NCI-H187 treated with DMSO at 0.1 percent for 48 hours (cell line): ENCODE results near the gene MT4.

ENCODE experiments used
- DNase-seq: peaks from one replicate; lab custom pipeline; 2025; lab: John Stamatoyannopoulos, UW

MT4 gene

DNA sequence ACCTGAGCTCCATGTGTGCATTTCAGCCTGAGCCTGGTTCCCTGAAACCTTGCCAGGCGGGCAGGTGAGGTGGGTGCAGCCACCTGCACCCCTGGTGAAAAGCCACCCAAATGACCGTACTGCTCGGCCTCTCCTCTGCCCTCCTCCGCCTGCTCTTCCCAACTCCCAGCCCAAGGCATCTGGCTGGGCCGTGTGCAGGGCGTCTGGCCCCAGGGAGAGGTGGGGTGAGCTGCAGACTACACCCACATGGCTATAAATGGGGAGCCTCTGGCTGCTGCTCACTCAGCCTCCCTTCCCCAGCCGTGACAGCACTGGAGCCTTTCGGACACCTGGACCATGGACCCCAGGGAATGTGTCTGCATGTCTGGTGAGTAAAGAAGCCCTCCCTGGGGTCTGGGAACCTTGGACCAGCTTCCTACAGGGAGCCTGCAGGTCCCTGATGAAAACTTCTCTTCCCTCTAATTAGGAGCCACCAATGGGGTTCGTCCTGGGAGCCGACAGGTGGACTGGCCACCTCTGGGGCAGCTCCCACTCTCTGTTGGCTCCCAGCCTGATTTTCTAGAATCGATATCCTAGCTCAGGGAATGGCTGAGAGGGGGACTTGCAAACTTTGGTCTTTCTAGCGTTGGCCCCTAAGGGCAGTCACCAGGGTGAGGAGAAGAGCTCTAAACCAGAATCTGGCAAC, at the start of gene MT4:
MT4 (plus strand) TSS at position 281 of the 685 bp plus-strand sequence; CDS start at position 337, 56 bp downstream.
- DNase-seq: no peak

GRCh38 chr16:56515665-56516064, 49.2 kb upstream of the MT4 start:
- DNase-seq: no peak

- DNase-seq: no peak
These were observed 47.7 kb upstream of the MT4 start for GRCh38 chr16:56517206-56517605.

DNA sequence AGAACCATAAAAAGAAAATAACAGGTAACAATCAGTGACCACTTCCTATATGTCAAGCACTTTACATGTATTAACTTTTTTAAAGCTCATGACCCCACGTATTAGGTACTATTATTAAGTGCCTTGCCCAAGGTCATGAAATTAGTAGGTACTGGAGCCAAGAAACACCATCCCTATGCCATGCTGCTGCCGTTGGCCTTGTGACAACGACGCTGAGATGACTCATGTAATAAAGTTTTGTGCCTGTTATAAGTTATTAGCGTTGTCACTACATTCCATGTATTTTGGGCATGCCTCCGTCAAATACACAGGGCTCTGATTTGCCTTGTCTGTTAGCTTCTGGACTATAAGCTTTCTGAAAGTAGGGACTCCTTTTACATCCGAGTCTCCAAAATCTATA, 46.4 kb upstream of the MT4 start:
- DNase-seq: no peak

GRCh38 chr16:56519459-56520250, 45.2 kb upstream of the MT4 start, which contains the start of gene BBS2:
TSS of gene BBS2 (minus strand) at chr16:56520024. CDS start at chr16:56519862, 162 bp downstream.
- DNase-seq: no peak

DNA sequence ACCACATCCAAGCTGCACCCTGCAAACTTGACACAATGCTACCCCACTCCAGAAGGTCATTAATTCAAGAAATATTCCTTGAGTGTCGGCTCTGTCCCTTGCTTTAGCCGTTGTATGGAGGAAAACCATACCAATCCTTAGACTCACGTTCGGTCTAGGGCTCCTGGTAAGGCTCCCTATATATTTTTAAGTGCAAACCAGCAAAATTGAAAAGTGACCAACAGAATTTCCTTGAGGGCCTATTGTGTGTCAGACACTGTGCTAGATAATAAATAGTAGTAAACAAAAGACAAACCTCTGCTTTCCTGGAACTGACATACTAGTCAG, 44.7 kb upstream of the MT4 start:
- DNase-seq: no peak

DNA sequence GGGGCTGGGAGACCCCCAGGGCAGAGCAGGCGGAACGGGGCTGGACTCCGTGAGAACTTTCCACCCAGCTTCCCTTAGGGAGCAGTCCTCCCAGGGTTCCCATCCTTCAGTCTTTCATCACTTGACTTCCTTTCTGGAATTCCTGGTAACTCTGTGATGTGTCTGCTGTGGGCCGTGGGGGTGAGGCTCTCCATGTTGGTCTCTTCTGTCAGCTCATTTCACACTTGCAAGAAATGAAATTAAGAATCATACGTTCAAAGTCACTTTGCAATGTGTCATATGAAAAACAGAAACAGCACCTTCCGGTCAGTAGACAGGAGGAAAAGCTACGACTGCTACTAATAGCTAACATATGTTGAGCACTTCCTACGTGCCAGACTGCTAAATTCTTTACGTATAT, 39.6 kb upstream of the MT4 start:
- no peak for DNase-seq

- no peak for DNase-seq
These were observed 34.0 kb upstream of the MT4 start for GRCh38 chr16:56530872-56531271.

- no peak for DNase-seq
These were observed 32.2 kb upstream of the MT4 start for GRCh38 chr16:56532714-56533113.

GRCh38 chr16:56534847-56535383, 30.0 kb upstream of the MT4 start:
- no peak for DNase-seq

DNA sequence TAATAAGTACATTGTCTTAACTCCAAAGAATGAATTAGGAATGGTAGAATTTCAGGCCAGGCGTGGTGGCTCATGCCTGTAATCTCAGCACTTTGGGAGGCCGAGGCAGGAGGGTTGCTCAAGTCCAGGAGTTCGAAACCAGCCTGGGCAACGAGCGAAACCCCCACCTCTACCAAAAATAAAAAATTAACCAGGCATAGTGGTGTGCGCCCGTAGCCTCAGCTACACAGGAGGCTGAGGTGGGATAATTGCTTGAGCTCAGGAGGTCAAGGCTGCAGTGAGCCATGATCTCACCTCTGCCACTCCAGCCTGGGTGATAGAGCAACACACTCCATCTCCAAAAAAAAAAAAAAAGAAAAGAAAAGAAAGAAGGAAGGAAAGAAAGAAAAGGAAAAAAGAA, 26.5 kb upstream of the MT4 start:
- no peak for DNase-seq

GRCh38 chr16:56539656-56540055, 25.2 kb upstream of the MT4 start:
- DNase-seq: no peak

DNA sequence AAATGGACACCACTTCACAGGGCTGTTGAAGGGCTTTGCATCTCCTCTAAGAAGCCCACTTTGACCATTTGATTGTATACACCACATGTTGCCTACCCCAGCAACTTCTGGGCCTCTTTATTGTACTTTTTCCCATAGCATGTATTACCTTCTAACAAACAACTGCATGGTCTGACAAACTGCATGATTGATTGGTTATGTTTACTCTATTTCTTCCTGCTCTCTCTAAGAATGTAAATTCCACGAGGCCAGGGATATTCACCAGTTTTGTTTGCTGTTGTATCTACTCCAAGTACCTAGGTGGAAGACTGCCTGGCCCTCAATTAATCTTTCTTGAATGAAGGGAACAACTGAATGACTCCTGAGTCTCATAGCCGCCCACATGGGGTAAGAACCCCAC, 22.8 kb upstream of the MT4 start:
- no peak for DNase-seq

DNA sequence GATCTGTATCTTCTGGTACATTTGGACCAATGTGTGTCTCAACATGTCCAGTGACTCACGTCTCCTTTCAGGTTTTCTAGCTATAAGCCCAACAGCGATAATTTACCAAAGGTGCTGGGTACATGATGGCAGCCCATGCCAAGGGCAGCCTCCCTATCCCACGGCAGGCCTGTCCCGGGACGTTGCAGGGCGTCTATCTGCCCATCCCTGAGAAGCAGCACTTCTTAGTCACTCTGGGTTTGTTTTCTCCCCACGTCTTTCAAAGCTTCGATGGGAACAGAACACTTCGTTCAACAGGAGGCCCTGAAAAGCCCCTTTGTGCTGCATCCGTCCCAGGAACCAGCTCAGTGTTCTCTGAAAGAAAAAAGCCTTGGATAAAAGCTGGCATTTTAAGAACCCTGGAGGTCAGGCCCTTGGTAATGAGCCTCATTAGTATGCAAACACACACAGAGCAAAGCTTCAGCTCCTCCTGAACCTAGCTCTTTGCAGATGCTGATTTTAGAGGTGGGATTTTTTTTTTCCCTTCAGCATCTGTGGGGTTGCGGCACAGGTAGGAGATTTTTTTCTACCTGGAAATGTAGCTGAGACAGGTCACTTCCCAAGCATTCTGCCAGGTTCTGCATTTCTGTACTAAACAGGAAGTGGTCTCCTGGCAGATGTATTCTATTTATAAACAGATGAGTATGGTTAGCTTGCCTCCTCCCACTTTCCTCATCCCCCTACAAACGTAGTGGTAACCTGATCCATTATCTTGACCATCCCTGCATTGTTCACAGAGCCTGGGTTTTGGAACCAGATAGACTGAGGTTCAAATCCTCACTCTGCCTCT, 17.5 kb upstream of the MT4 start:
- DNase-seq: no peak

DNA sequence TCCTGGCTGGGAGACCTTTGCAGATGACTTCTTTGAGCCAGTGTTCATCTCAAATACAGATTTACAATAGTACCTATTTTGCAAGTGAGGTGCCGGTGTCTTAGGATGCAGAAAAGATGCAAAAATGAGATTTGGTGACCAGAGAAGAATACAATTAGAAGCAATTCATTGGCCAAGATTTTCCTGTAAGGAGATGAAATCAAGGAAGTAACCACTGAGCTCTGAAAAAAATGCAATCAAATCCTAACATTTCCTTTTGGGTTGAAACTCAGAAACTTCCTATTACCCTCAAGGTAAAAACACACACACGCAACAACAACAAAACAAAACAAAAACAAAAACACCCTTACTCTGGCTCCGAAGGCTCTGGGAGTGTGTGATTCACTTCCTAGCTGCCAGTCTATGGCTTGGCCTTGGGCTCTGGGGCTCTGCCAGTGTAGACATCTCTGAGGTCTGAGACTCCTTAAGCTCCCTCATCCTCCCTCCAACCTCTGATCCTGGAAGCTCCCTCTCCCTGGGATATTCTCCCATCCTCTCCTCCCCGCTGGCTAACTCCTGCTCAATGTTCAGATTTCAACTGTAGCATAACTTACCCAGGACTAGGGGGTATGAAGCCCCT, 16.8 kb upstream of the MT4 start:
- no peak for DNase-seq

DNA sequence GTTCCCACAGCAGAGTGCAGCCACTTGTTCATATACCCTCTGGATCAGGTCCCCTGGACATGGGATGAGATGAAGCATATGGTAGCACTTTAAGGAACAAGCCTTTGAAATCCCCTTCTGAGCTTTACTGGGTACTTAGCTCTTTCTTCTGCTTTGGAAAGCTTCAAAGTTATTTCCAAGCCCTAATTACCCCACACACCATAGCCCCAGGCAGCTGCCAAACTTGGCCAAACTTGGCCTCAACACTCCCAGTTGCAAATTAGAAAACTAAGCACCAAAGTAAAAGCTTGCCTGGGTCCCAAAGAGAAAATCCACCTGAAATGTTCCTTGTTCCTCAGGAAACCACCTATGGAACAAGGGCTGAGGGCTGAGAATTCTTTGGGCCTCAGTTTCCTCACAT, 15.7 kb upstream of the MT4 start:
- DNase-seq: no peak

DNA sequence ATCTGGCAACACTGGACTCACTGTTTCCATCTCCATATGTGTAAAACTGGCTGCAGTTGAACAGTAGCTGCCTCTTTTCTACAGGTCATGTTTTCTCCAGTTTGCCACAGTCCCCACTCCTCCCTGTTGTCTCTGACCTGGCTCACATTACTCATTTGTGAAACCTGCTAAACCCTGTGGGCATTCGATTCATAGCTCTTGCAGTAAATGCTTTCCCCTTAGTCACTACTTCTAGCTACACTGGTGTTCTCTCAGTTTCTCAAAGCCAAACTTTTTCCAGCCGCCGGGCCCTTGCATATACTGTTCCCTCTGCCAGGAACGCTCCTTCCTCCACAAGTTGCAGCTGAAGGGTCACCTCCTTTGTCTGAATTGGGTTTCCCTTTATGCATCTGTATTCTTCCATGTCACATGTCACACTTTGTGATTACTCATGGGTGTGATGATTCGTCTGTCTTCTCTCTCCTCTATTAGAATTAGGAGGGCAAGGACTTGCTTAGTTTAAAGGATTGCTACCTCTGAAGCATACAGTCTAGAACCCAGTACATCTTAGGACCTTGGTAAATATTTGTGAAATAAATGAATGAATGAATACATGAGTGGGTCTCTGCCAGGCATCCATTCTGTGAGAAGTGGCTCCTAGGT, 15.0 kb upstream of the MT4 start:
- no peak for DNase-seq

DNA sequence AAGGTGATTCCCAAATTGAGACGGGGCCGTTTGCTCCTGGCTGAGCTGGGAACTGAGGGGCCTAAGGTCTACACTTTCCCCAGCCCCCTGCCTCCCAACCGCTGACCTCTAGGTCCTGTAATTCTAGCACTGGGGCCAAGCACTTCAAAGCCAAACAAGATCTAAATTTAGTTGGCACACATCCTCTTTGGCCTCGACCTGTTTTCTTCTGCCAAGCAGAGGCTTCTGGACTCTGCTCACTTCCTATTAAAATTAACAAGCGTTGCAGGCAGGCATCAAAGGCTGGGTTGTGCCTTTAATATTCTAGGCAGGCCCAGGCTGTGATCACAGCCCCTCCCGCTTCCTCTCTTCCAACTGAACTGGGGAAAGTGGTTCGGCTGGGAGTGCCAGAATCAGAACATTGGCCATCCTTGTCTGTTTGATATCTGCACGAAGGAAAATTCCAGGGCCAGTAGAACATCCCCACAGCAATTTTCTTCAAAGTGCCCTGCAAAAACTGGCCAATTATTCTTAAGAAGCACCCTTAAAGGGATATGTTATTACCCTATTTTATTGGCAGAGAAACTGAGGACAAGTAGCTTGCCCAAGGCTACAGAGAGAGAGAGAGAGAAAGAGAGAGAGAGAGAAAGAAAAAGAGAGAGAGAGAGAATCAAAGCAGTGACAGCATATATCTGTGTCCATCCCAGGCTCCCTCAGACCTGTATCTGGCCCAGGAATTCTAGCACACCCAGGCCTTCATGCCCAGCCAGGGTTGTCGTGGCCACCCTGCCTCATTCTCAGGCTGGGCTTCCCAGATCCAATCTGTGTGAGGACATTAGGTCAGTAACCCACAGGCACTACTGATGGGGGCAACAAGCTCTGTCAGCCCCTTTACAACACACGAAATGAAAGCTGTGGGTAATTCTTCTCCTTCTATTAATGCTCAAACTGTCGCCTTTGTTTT, 12.8 kb upstream of the MT4 start:
- no peak for DNase-seq

GRCh38 chr16:56554441-56554840, 10.4 kb upstream of the MT4 start:
- no peak for DNase-seq

GRCh38 chr16:56558024-56558747, 6.7 kb upstream of the MT4 start:
- no peak for DNase-seq
